IMR-90 (cell line): ENCODE measurements around the gene FAU. TPM values are rescaled to one million over a fixed set of nuclear protein-coding genes. Genes with fewer than 3 reads are reported as not detected.

Experiments
- ATAC-seq: fragments of 200-7000 bp; cut with Tn5 transposase; 2 replicates; pipeline ENCODE4 v1.9.1; 2020; ENCODE audit warnings: low read depth, mild to moderate bottlenecking, moderate library complexity
- BruUV-seq: library from RNA; stranded (reverse); fragments of 400-500 nt; replicated peaks from 2 replicates; lab custom pipeline; 2021; lab: Mats Ljungman, UMichigan
- CTCF ChIA-PET: fragments of 300-600 bp; formaldehyde crosslinking; extraction: SDS; loops from one replicate; lab custom pipeline; 2021; ENCODE audit warnings: antibody characterized with exemption; lab: Yijun Ruan, JAX
- POLR2A ChIA-PET: fragments of 300-600 bp; sonication (Branson Sonifier 250); formaldehyde crosslinking; loops from one replicate; lab custom pipeline; 2022; ENCODE audit warnings: antibody characterized with exemption; ENCODE audit not compliant: unreplicated experiment; lab: Charles Lee
- DNase-seq: peaks from one replicate; pipeline ENCODE4 v3.0.0; 2013
- H2AFZ ChIP-seq: replicated peaks from 2 replicates; pipeline ENCODE3; 2013; ENCODE audit warnings: low read length, mild to moderate bottlenecking; ENCODE audit not compliant: poor library complexity
- H2AK5ac ChIP-seq: 2 replicates; pipeline ENCODE4 v1.6.1; 2013; ENCODE audit warnings: low read depth, low read length, inconsistent platforms
- H2AK9ac ChIP-seq: replicated peaks from 2 replicates; pipeline ENCODE3; 2013; ENCODE audit warnings: mild to moderate bottlenecking, low read depth, low read length, moderate library complexity; ENCODE audit not compliant: poor library complexity
- H2BK120ac ChIP-seq: 2 replicates; pipeline ENCODE4 v1.6.1; 2013; ENCODE audit warnings: low read depth, low read length, inconsistent platforms
- H2BK15ac ChIP-seq: 3 replicates; pipeline ENCODE4 v1.6.1; 2013; ENCODE audit warnings: low read depth, low read length, inconsistent platforms
- H2BK20ac ChIP-seq: 2 replicates; pipeline ENCODE4 v1.6.1; 2013; ENCODE audit warnings: low read depth, mild to moderate bottlenecking, inconsistent platforms, low read length, moderate library complexity
- H2BK5ac ChIP-seq: 2 replicates; pipeline ENCODE4 v1.6.1; 2013; ENCODE audit warnings: mild to moderate bottlenecking, low read depth, low read length, inconsistent platforms; ENCODE audit not compliant: poor library complexity, severe bottlenecking
- H3K14ac ChIP-seq: replicated peaks from 2 replicates; pipeline ENCODE4 v1.6.1; 2013; ENCODE audit warnings: low read depth, low read length, inconsistent platforms
- H3K18ac ChIP-seq: 2 replicates; pipeline ENCODE4 v1.6.1; 2013; ENCODE audit warnings: low read depth, low read length, control low read depth
- H3K23ac ChIP-seq: 2 replicates; pipeline ENCODE4 v1.6.1; 2013; ENCODE audit warnings: low read depth, low read length, inconsistent platforms
- H3K27ac ChIP-seq: 2 replicates; pipeline ENCODE4 v1.5.1; 2013; ENCODE audit warnings: mild to moderate bottlenecking, control low read depth, low read length; ENCODE audit not compliant: insufficient read depth
- H3K27me3 ChIP-seq: 2 replicates; pipeline ENCODE4 v1.6.1; 2013; ENCODE audit warnings: low read length; ENCODE audit not compliant: control insufficient read depth, insufficient read depth
- H3K36me3 ChIP-seq: 2 replicates; pipeline ENCODE4 v1.6.1; 2013; ENCODE audit warnings: low read length, mixed read lengths; ENCODE audit not compliant: control insufficient read depth, insufficient read depth
- H3K4ac ChIP-seq: 2 replicates; pipeline ENCODE4 v1.6.1; 2013; ENCODE audit warnings: low read depth, low read length, inconsistent platforms
- H3K4me1 ChIP-seq: 2 replicates; pipeline ENCODE4 v1.6.1; 2013; ENCODE audit warnings: low read length, mixed read lengths; ENCODE audit not compliant: control insufficient read depth, insufficient read depth
- H3K4me2 ChIP-seq: 2 replicates; pipeline ENCODE4 v1.6.1; 2013; ENCODE audit warnings: low read depth, mild to moderate bottlenecking, control low read depth, low read length, moderate library complexity
- H3K4me3 ChIP-seq: 2 replicates; pipeline ENCODE4 v1.5.1; 2013; ENCODE audit warnings: low read depth, mild to moderate bottlenecking, control low read depth, low read length, moderate library complexity; ENCODE audit not compliant: insufficient read depth
- H3K56ac ChIP-seq: 2 replicates; pipeline ENCODE4 v1.6.1; 2013; ENCODE audit warnings: low read length, inconsistent platforms; ENCODE audit not compliant: insufficient read depth; ENCODE audit errors: extremely low read depth
- H3K79me1 ChIP-seq, 2 experiments: 2 replicates each; pipeline ENCODE4 v1.6.1; 2013; ENCODE audit warnings: low read length in 2 of 2, inconsistent platforms in 1 of 2, low read depth in 1 of 2
- H3K9ac ChIP-seq: 2 replicates; pipeline ENCODE4 v1.6.1; 2013; ENCODE audit warnings: low read depth, low read length, control low read depth
- H3K9me1 ChIP-seq: 2 replicates; pipeline ENCODE4 v1.6.1; 2013; ENCODE audit warnings: low read length, inconsistent platforms; ENCODE audit not compliant: insufficient read depth
- H3K9me3 ChIP-seq: 2 replicates; pipeline ENCODE4 v1.6.1; 2013; ENCODE audit warnings: low read length; ENCODE audit not compliant: control insufficient read depth, insufficient read depth
- H4K20me1 ChIP-seq: 2 replicates; pipeline ENCODE4 v1.6.1; 2013; ENCODE audit warnings: low read length, inconsistent platforms; ENCODE audit not compliant: insufficient read depth
- H4K5ac ChIP-seq: 2 replicates; pipeline ENCODE4 v1.6.1; 2013; ENCODE audit warnings: mild to moderate bottlenecking, low read depth, low read length, control low read depth
- H4K8ac ChIP-seq, 2 experiments: 2 replicates each; pipeline ENCODE4 v1.6.1; 2013; ENCODE audit warnings: low read depth in 2 of 2, low read length in 2 of 2, control low read depth in 1 of 2, inconsistent platforms in 1 of 2
- H4K91ac ChIP-seq: 2 replicates; pipeline ENCODE4 v1.6.1; 2013; ENCODE audit warnings: low read depth, low read length, inconsistent platforms; ENCODE audit not compliant: insufficient read depth
- RFX5 ChIP-seq: IDR thresholded peaks from 2 replicates; pipeline ENCODE4 v1.8.0; 2012; ENCODE audit warnings: low read depth, mild to moderate bottlenecking, low read length, moderate library complexity
- WGBS, 2 experiments: methylation state at CpG; one replicate each; pipeline versions ENCODE4 v1.1.5 to v1.1.7; 2013; ENCODE audit warnings: missing lambda C conversion rate in 2 of 2; ENCODE audit not compliant: insufficient read length in 1 of 2; ENCODE audit errors: extremely low coverage in 2 of 2; 5-methylcytosine and 5-hydroxymethylcytosine counted together
- dilution Hi-C: fragments of 300-500 bp; cut with HindIII; formaldehyde crosslinking; loops from one replicate; pipeline ENCODE4 v1.14.3; 2018; ENCODE audit warnings: low sequenced_read_pairs; ENCODE audit not compliant: unreplicated experiment
- in situ Hi-C: fragments of 300-500 bp; cut with MboI; formaldehyde crosslinking; loops from 3 replicates; pipeline ENCODE4 v1.14.3; 2019; ENCODE audit warnings: low sequenced_read_pairs, inconsistent platforms, mixed read lengths
- intact Hi-C: fragments of 100-400 bp; cut with micrococcal nuclease; formaldehyde crosslinking; loops from 2 replicates; pipeline ENCODE4 v1.10.0; 2022
- polyA plus RNA-seq, 3 experiments: library from polyadenylated mRNA; depleted of rRNA; stranded (reverse); fragments of >200 nt; gene quantifications; 2 replicates each; pipeline ENCODE4 v1.2.3, GENCODE V29; 2012; ENCODE audit warnings: low replicate concordance in 1 of 3
- total RNA-seq: library from RNA; depleted of rRNA; stranded (reverse); fragments of >200 nt; gene quantifications from 2 replicates; pipeline ENCODE4 v1.2.3, GENCODE V29; 2012

FAU gene
- total and polyA plus RNA-seq, 2 of the 4 experiments (the other 2 are of a cell fraction) = 189 to 652 TPM

GRCh38 chr11:65156256-65156655 lies 34.3 kb upstream of the FAU start:
- Histone ChIP-seq H3K4me1 (no peaks in the 10 kb centered on the region), H3K14ac (no peak overlapping the region), H2BK20ac (no peak overlapping the region), H3K4me3 (no peak overlapping the region), H3K9ac (no peak overlapping the region), H2AFZ (no peak overlapping the region), H3K4me2 (no peak overlapping the region), H4K91ac (no peak overlapping the region), H3K27ac (no peak overlapping the region), H3K79me1 (no peaks in the 10 kb centered on the region), H4K8ac (no peak overlapping the region), H2BK5ac (no peak overlapping the region), H3K18ac (no peak overlapping the region), H3K56ac (no peak overlapping the region), H2BK120ac (no peak overlapping the region), H3K4ac (no peak overlapping the region), H3K27me3 (0 out of 2 replicates have a peak, but pooled peaks cover 2% of the 10 kb centered on the region), H2BK15ac (no peak overlapping the region), H3K9me1 (no peaks in the 10 kb centered on the region), H3K36me3 (no peaks in the 10 kb centered on the region), H3K9me3 (no peaks in the 10 kb centered on the region), H4K20me1 (no peaks in the 10 kb centered on the region), H3K23ac (no peak overlapping the region), H2AK9ac (no peak overlapping the region), H4K5ac (no peak overlapping the region), H2AK5ac (no peak overlapping the region)
- dilution Hi-C loops (no loop called here), intact Hi-C loops (no loop called here), in situ Hi-C loops (no loop called here)
- DNase-seq = no peak
- BruUV-seq = no TSS peak
- CTCF ChIA-PET = no interaction called here
- no CpG with 5 or more reads among the region's 3 CpGs for WGBS, 2 experiments
- ATAC-seq = no peak
- TF ChIP-seq RFX5 = no peak
- POLR2A ChIA-PET = no interaction called here
